ENCODE data around the gene KRT14. TPM values are rescaled to one million over a fixed set of nuclear protein-coding genes. Genes with fewer than 3 reads are reported as not detected.

The KRT14 gene
- total RNA-seq, 1 experiment from 2014 or later, result not detected

GRCh38 chr17:41588126-41588810 is 1.6 kb upstream of the KRT14 start:
- H3T11ph ChIP-seq (ENCODE audit: low read length), result no peak overlapping the region
- no peak overlapping the region for H2BK5ac ChIP-seq (ENCODE audit: insufficient read length, low read length)
- Mint-ChIP-seq H3K9me3 (no peaks in the 10 kb centered on the region), H3K36me3 (ENCODE audit: insufficient read depth in 1 of 3, low read depth in 3 of 3) (no peaks in the 10 kb centered on the region), H3K27me3 (ENCODE audit: low read depth) (peaks cover 6% of the 10 kb centered on the region), H3K4me1 (peaks cover 12 to 21% of the 10 kb centered on the region in 2 experiments), H3K27ac (no peak overlapping the region), H3K4me3 (no peak overlapping the region)
- DNase-seq, result no peak
- H2AK5ac ChIP-seq (ENCODE audit: insufficient read length, low read length), result no peak overlapping the region
- no peak overlapping the region for H3K4me2 ChIP-seq (ENCODE audit: insufficient read depth, insufficient read length, low read length)
- no peaks in the 10 kb centered on the region for H4K20me1 ChIP-seq (ENCODE audit: control insufficient read depth, insufficient read depth, insufficient read length)
- H2BK20ac ChIP-seq (ENCODE audit: low read depth, low read length, poor library complexity, severe bottlenecking), result no peak overlapping the region
- H3K23ac ChIP-seq (ENCODE audit: insufficient read length, low read depth, low read length), result no peak overlapping the region
- H3K79me2 ChIP-seq (ENCODE audit: insufficient read depth, low read length), result no peaks in the 10 kb centered on the region; the same call in 1 of the 2 replicates
- no peak overlapping the region for H3K4ac ChIP-seq (ENCODE audit: low read depth, low read length)
- H4K8ac ChIP-seq (replicated peaks; ENCODE audit: insufficient read length, low read depth, low read length), result no peak overlapping the region
- H3K4me1 ChIP-seq (ENCODE audit: insufficient read depth, low read length), result no peaks in the 10 kb centered on the region
- H2BK120ac ChIP-seq (ENCODE audit: low read depth, low read length, poor library complexity, severe bottlenecking), result no peak overlapping the region
- H2BK12ac ChIP-seq (ENCODE audit: insufficient read length, low read depth, low read length), result no peak overlapping the region
- no peak overlapping the region for H2AFZ ChIP-seq (ENCODE audit: low read length)
- no peak overlapping the region for H2BK15ac ChIP-seq (ENCODE audit: low read depth, low read length)
- H3K56ac ChIP-seq (ENCODE audit: insufficient read length, low read depth, low read length), result no peak overlapping the region
- no peak overlapping the region for H3K14ac ChIP-seq (ENCODE audit: insufficient read depth, low read length)
- no peaks in the 10 kb centered on the region for H3K79me1 ChIP-seq (ENCODE audit: insufficient read depth, low read depth, low read length, poor library complexity, severe bottlenecking)
- no peak overlapping the region for H3K9ac ChIP-seq (ENCODE audit: extremely low read depth, insufficient read length, low read length)
- no peaks in the 10 kb centered on the region for H3K23me2 ChIP-seq (ENCODE audit: insufficient read length, low read depth, low read length, poor library complexity, severe bottlenecking)
- no CpG with 5 or more reads among the region's 8 CpGs for WGBS (ENCODE audit: extremely low coverage, insufficient read length, low lambda C conversion rate)
- TF ChIP-seq CTCF (conservative IDR thresholded peaks at IDR 0.05), result no peak
- no peak overlapping the region for H4K5ac ChIP-seq (ENCODE audit: insufficient read length, low read depth, low read length)
- no peak overlapping the region for H4K91ac ChIP-seq (ENCODE audit: insufficient read length, low read depth, low read length)
- H3K27ac ChIP-seq (ENCODE audit: insufficient read length, low read depth, low read length), result no peak overlapping the region
- no peaks in the 10 kb centered on the region for H3K9me3 ChIP-seq (ENCODE audit: control insufficient read depth, low read depth, low read length)
- H3K18ac ChIP-seq (ENCODE audit: insufficient read length, low read depth, low read length), result no peak overlapping the region
- H3K27me3 ChIP-seq (ENCODE audit: insufficient read depth, low read length), result no peaks in the 10 kb centered on the region

Data from H9 (cell line).